ENCODE results near the gene POGK.

Gene POGK, protein sequence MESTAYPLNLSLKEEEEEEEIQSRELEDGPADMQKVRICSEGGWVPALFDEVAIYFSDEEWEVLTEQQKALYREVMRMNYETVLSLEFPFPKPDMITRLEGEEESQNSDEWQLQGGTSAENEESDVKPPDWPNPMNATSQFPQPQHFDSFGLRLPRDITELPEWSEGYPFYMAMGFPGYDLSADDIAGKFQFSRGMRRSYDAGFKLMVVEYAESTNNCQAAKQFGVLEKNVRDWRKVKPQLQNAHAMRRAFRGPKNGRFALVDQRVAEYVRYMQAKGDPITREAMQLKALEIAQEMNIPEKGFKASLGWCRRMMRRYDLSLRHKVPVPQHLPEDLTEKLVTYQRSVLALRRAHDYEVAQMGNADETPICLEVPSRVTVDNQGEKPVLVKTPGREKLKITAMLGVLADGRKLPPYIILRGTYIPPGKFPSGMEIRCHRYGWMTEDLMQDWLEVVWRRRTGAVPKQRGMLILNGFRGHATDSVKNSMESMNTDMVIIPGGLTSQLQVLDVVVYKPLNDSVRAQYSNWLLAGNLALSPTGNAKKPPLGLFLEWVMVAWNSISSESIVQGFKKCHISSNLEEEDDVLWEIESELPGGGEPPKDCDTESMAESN

DNA sequence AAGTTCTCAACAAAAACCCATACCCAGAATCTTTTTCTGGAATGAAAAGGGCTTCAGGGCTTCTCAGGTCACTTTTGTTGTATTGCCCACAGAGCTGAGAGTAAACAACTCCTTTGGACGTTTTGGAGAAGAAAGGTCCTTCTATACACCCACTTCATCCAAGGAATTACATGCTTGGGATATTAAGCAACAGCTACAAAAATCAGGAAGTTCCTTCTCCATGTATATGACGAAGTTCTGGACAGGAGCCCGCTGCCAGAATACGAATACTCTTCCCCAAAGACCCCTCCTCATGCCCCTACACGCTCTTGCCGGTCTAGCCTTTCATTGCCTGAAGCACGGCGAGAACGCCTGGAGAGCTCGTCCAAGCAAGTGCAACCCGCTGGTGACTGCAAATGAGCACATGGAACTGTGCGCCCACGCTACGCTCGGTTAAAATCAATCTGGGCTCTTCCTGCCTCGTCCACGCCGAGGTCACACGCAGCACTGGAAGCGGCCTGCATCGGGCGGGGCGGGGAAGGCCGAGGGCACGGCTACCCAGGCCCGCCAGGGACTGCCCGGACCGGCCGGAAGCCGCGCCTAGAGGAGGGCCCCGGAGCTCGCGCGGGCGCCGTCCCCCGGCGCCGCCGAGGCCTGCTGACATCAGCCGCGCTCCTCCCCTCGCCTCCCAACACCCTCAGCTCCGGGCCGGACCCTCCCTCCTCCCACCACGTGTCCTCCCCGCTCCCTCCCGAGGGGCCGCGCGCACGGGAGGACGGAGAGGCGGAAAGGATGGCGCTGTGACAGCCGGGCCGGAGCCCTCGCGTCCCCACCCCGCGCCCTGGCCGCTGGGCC lies at the start of gene POGK:
Gene POGK (plus strand): TSS at position 710 of the 834 bp plus-strand sequence. CDS start 1,482 bp downstream, outside the sequence.
- peak within 1 kb of the TSS; percentile 97 for H2AFZ ChIP-seq (ENCODE audit: low read depth)
- H3K4me1 ChIP-seq (ENCODE audit: low read depth, poor library complexity, severe bottlenecking), result peaks cover 25% of the 10 kb centered on the region

DNA sequence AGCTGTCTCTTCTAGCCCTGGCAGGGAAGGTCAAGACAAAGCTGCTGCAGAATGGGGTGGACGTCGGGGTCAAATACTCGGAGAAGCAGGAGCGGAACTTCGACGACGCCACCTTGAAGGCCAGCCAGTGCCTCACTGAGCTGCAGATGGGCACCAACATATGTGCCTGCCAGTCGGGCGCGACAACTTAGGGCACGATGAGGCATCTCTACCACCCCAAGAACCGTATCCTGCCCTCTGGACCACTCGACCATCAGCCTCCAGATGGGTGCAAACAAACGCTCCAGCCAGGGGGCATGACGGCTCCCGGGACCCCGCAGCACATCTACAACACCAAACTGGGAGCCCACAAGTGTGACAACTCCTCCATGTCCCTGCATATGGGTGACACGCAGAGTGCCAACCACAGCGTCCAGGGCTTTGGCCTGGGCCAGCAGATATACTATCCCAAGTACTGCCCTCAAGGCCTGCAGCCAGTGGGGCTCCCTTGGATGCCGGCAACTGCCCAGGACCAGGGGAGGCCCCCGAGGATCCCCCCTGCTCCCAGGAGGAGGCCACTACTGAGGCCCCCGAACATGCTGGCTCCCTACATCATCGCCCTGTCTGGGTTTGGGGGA lies 42.5 kb upstream of the POGK start:
- Histone ChIP-seq H4K20me1 (ENCODE audit: insufficient read depth) (no peaks in the 10 kb centered on the region), H3K4me2 (no peak overlapping the region), H3K36me3 (ENCODE audit: insufficient read depth) (no peaks in the 10 kb centered on the region), H3K4me3 (IDR thresholded peaks at IDR 0.05; ENCODE audit: insufficient read depth, low read depth, low read length) (no peak overlapping the region), H3K4me1 (ENCODE audit: low read depth, poor library complexity, severe bottlenecking) (no peaks in the 10 kb centered on the region), H3K79me2 (ENCODE audit: insufficient read depth, low read depth) (no peaks in the 10 kb centered on the region), H2AFZ (ENCODE audit: low read depth) (no peak overlapping the region), H3K27me3 (ENCODE audit: insufficient read depth, low read depth) (no peaks in the 10 kb centered on the region), H3K27ac (no peak overlapping the region), H3K9ac (no peak overlapping the region)
- TF ChIP-seq, protein P1, sequence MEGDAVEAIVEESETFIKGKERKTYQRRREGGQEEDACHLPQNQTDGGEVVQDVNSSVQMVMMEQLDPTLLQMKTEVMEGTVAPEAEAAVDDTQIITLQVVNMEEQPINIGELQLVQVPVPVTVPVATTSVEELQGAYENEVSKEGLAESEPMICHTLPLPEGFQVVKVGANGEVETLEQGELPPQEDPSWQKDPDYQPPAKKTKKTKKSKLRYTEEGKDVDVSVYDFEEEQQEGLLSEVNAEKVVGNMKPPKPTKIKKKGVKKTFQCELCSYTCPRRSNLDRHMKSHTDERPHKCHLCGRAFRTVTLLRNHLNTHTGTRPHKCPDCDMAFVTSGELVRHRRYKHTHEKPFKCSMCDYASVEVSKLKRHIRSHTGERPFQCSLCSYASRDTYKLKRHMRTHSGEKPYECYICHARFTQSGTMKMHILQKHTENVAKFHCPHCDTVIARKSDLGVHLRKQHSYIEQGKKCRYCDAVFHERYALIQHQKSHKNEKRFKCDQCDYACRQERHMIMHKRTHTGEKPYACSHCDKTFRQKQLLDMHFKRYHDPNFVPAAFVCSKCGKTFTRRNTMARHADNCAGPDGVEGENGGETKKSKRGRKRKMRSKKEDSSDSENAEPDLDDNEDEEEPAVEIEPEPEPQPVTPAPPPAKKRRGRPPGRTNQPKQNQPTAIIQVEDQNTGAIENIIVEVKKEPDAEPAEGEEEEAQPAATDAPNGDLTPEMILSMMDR (conservative IDR thresholded peaks at IDR 0.05; ENCODE audit: low read depth, low read length), result no peak

More for the DNA sequence above, at the start of gene POGK:
- peak within 1 kb of the TSS; percentile 71 for H3K4me2 ChIP-seq
- no peaks in the 10 kb centered on the region for H4K20me1 ChIP-seq (ENCODE audit: insufficient read depth)
- H3K9ac ChIP-seq, result peak within 1 kb of the TSS; percentile 95
- H3K36me3 ChIP-seq (ENCODE audit: insufficient read depth), result peaks cover 13% of the 10 kb centered on the region; the same call in 1 of the 2 replicates
- no peaks in the 10 kb centered on the region for H3K27me3 ChIP-seq (ENCODE audit: insufficient read depth, low read depth)
- H3K4me3 ChIP-seq (IDR thresholded peaks at IDR 0.05; ENCODE audit: insufficient read depth, low read depth, low read length), result peak within 1 kb of the TSS; percentile 98
- TF ChIP-seq, protein P1 (conservative IDR thresholded peaks at IDR 0.05; ENCODE audit: low read depth, low read length), result no peak
- peak within 1 kb of the TSS; percentile 87 for H3K27ac ChIP-seq
- peaks cover 32% of the 10 kb centered on the region; the same call in 1 of the 2 replicates for H3K79me2 ChIP-seq (ENCODE audit: insufficient read depth, low read depth)

DNA sequence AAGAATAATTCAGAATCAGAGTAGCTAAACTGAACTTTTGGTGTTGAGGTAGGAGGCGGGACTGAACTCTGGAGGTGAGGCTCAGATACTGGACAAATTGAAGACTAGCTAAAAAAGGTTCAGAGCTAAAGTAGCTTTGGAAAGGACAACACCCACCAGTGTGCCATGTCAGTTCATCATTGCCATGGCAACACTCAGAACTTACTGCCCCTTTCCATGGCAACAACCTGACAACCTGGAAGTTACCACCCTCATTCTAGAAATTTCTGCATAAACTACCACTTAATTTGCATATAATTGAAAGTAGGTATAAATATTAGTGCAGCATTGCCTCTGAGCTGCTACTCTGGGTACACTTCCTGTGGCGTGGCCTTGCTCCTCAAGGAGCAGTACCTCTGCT lies 30.3 kb upstream of the POGK start:
- Histone ChIP-seq H4K20me1 (ENCODE audit: insufficient read depth) (no peaks in the 10 kb centered on the region), H3K4me2 (no peak overlapping the region), H3K36me3 (ENCODE audit: insufficient read depth) (no peaks in the 10 kb centered on the region), H3K4me3 (IDR thresholded peaks at IDR 0.05; ENCODE audit: insufficient read depth, low read depth, low read length) (no peak overlapping the region), H3K79me2 (ENCODE audit: insufficient read depth, low read depth) (no peaks in the 10 kb centered on the region), H3K9ac (no peak overlapping the region), H3K27ac (no peak overlapping the region), H3K27me3 (ENCODE audit: insufficient read depth, low read depth) (no peaks in the 10 kb centered on the region), H3K4me1 (ENCODE audit: low read depth, poor library complexity, severe bottlenecking) (no peaks in the 10 kb centered on the region), H2AFZ (ENCODE audit: low read depth) (no peak overlapping the region)
- TF ChIP-seq, protein P1 (conservative IDR thresholded peaks at IDR 0.05; ENCODE audit: low read depth, low read length), result no peak

DNA sequence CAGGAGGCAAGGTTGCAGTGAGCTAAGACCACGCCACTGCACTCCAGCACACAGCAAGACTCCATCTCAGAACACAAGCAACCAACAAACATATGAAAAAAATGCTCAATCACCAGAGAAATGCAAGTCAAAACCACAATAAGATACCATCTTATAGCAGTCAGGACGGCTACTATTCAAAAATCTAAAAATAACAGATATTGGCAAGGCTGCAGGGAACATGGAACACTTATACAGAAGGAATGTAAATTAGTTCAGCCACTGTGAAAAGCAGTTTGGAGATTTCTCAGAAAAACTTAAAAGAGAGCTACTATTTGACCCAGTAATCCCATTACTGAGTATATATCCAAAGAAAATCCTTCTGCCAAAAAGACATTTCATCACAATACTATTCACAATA lies 27.6 kb upstream of the POGK start:
- no peaks in the 10 kb centered on the region for H4K20me1 ChIP-seq (ENCODE audit: insufficient read depth)
- no peaks in the 10 kb centered on the region for H3K27me3 ChIP-seq (ENCODE audit: insufficient read depth, low read depth)
- H3K4me3 ChIP-seq (IDR thresholded peaks at IDR 0.05; ENCODE audit: insufficient read depth, low read depth, low read length), result no peak overlapping the region
- TF ChIP-seq, protein P1 (conservative IDR thresholded peaks at IDR 0.05; ENCODE audit: low read depth, low read length), result no peak
- H3K9ac ChIP-seq, result no peak overlapping the region
- no peak overlapping the region for H3K4me2 ChIP-seq
- H3K36me3 ChIP-seq (ENCODE audit: insufficient read depth), result no peaks in the 10 kb centered on the region
- no peaks in the 10 kb centered on the region for H3K4me1 ChIP-seq (ENCODE audit: low read depth, poor library complexity, severe bottlenecking)
- no peak overlapping the region for H3K27ac ChIP-seq
- no peaks in the 10 kb centered on the region for H3K79me2 ChIP-seq (ENCODE audit: insufficient read depth, low read depth)
- no peak overlapping the region for H2AFZ ChIP-seq (ENCODE audit: low read depth)
